GM18520 (cell line): ENCODE data around the gene ATF3.
A peak's percentile ranks its signal among the peaks of the same experiment; 100 is the strongest.
"Not testable (repeated sequence)": the region's sequence is repeated elsewhere in the genome, so short reads cannot be mapped to it uniquely, and the experiment has no call there.

ENCODE experiments used
- ATAC-seq: cut with Tn5 transposase; IDR thresholded peaks from one replicate; pipeline ENCODE4 v1.9.1; 2021; ENCODE audit not compliant: unreplicated experiment

ATF3 gene

GRCh38 chr1:212625781-212626450 lies 17.4 kb downstream of the ATF3 start:
- ATAC-seq = no peak

- ATAC-seq = no peak
Observed at GRCh38 chr1:212628046-212628445, 19.5 kb downstream of the ATF3 start.

GRCh38 chr1:212628813-212629415 lies 20.4 kb downstream of the ATF3 start:
- no peak for ATAC-seq

- no peak for ATAC-seq
Observed at GRCh38 chr1:212629450-212630157, 21.0 kb downstream of the ATF3 start.

GRCh38 chr1:212630158-212630900 lies 21.8 kb downstream of the ATF3 start:
- peak; percentile 83 for ATAC-seq

GRCh38 chr1:212633161-212633560 lies 24.6 kb downstream of the ATF3 start:
- ATAC-seq = no peak

- no peak for ATAC-seq
Observed at GRCh38 chr1:212634252-212634651, 25.7 kb downstream of the ATF3 start.

- no peak for ATAC-seq
Observed at GRCh38 chr1:212635141-212635631, 26.6 kb downstream of the ATF3 start.

- no peak for ATAC-seq
Observed at GRCh38 chr1:212637902-212638301, 29.3 kb downstream of the ATF3 start.

- ATAC-seq = no peak
Observed at GRCh38 chr1:212638492-212639151, 30.1 kb downstream of the ATF3 start.

- ATAC-seq = not testable (repeated sequence)
Observed at GRCh38 chr1:212639524-212639923, 31.0 kb downstream of the ATF3 start.

- ATAC-seq = no peak
Observed at GRCh38 chr1:212640223-212640878, 31.8 kb downstream of the ATF3 start.

GRCh38 chr1:212641956-212642355 lies 33.4 kb downstream of the ATF3 start:
- ATAC-seq = no peak

GRCh38 chr1:212643877-212644276 lies 35.3 kb downstream of the ATF3 start:
- no peak for ATAC-seq

- ATAC-seq = no peak
Observed at GRCh38 chr1:212644866-212645545, 36.4 kb downstream of the ATF3 start.

GRCh38 chr1:212645546-212646543 lies 37.3 kb downstream of the ATF3 start:
- no peak for ATAC-seq

- no peak for ATAC-seq
Observed at GRCh38 chr1:212646588-212646987, 38.0 kb downstream of the ATF3 start.

GRCh38 chr1:212647004-212647403 lies 38.4 kb downstream of the ATF3 start:
- ATAC-seq = no peak

- ATAC-seq = no peak
Observed at GRCh38 chr1:212648431-212648830, 39.9 kb downstream of the ATF3 start.
